Measurements from ENCODE around the gene FOXJ3.

FOXJ3 gene

GRCh38 chr1:42142894-42143675 is 191.9 kb downstream of the FOXJ3 start:
- peak in 1 of 42 donors; percentile 10 for DNase-seq
- intact Hi-C loops (cut with DNase I), result no loop called here

- intact Hi-C loops (cut with DNase I), result no loop called here
- peak in 1 of 42 donors; percentile 12 for DNase-seq
These were observed 193.1 kb downstream of the FOXJ3 start for GRCh38 chr1:42141978-42142377.

GRCh38 chr1:42140191-42140590 is 194.8 kb downstream of the FOXJ3 start:
- intact Hi-C loops (cut with DNase I), result no loop called here

GRCh38 chr1:42139444-42139843 is 195.6 kb downstream of the FOXJ3 start:
- intact Hi-C loops (cut with DNase I), result no loop called here
- no peak for DNase-seq

More at GRCh38 chr1:42140191-42140590, 194.8 kb downstream of the FOXJ3 start:
- peak in 1 of 42 donors; percentile 12 for DNase-seq

- intact Hi-C loops (cut with DNase I), result no loop called here
- DNase-seq, result no peak
These were observed 196.4 kb downstream of the FOXJ3 start for GRCh38 chr1:42138586-42138985.

- intact Hi-C loops (cut with DNase I), result no loop called here
- no peak for DNase-seq
These were observed 197.3 kb downstream of the FOXJ3 start for GRCh38 chr1:42137766-42138165.

- intact Hi-C loops (cut with DNase I), result no loop called here
- peak in 1 of 42 donors; percentile 24 for DNase-seq
These were observed 198.6 kb downstream of the FOXJ3 start for GRCh38 chr1:42136466-42136865.

- intact Hi-C loops (cut with DNase I), result no loop called here
- no peak for DNase-seq
These were observed 199.6 kb downstream of the FOXJ3 start for GRCh38 chr1:42135426-42135825.

GRCh38 chr1:42133809-42134526 is 201.1 kb downstream of the FOXJ3 start:
- intact Hi-C loops (cut with DNase I), result no loop called here
- no peak for DNase-seq

- intact Hi-C loops (cut with DNase I), result no loop called here
- DNase-seq, result no peak
These were observed 201.6 kb downstream of the FOXJ3 start for GRCh38 chr1:42133390-42133789.

- intact Hi-C loops (cut with DNase I), result no loop called here
- DNase-seq, result no peak
These were observed 204.9 kb downstream of the FOXJ3 start for GRCh38 chr1:42130061-42130660.

GRCh38 chr1:42128964-42129363 is 206.1 kb downstream of the FOXJ3 start:
- intact Hi-C loops (cut with DNase I), result no loop called here
- DNase-seq, result peak in 27 of 42 donors; percentile 8 to 79 (median 34)

- intact Hi-C loops (cut with DNase I), result no loop called here
These were observed 206.5 kb downstream of the FOXJ3 start for GRCh38 chr1:42128499-42128898.

GRCh38 chr1:42127767-42128166 is 207.3 kb downstream of the FOXJ3 start:
- no peak for DNase-seq
- intact Hi-C loops (cut with DNase I), result no loop called here

More at GRCh38 chr1:42128499-42128898, 206.5 kb downstream of the FOXJ3 start:
- DNase-seq, result no peak

Measured in head of caudate nucleus (tissue), 42 donors.